Measurements from ENCODE around the gene PLOD1.
"Not testable (repeated sequence)": the region's sequence is repeated elsewhere in the genome, so short reads cannot be mapped to it uniquely, and the experiment has no call there.

The PLOD1 gene

GRCh38 chr1:11939794-11940193, 5.3 kb downstream of the PLOD1 start:
- DNase-seq, result not testable (repeated sequence)

GRCh38 chr1:11940260-11940921, 5.9 kb downstream of the PLOD1 start:
- DNase-seq, result no peak

GRCh38 chr1:11942280-11942679, 7.8 kb downstream of the PLOD1 start:
- DNase-seq, result no peak

GRCh38 chr1:11943619-11944018, 9.1 kb downstream of the PLOD1 start:
- no peak for DNase-seq

- no peak for DNase-seq
Measured at GRCh38 chr1:11944358-11944931, 9.9 kb downstream of the PLOD1 start.

- no peak for DNase-seq
Measured at GRCh38 chr1:11946647-11947046, 12.1 kb downstream of the PLOD1 start.

DNA sequence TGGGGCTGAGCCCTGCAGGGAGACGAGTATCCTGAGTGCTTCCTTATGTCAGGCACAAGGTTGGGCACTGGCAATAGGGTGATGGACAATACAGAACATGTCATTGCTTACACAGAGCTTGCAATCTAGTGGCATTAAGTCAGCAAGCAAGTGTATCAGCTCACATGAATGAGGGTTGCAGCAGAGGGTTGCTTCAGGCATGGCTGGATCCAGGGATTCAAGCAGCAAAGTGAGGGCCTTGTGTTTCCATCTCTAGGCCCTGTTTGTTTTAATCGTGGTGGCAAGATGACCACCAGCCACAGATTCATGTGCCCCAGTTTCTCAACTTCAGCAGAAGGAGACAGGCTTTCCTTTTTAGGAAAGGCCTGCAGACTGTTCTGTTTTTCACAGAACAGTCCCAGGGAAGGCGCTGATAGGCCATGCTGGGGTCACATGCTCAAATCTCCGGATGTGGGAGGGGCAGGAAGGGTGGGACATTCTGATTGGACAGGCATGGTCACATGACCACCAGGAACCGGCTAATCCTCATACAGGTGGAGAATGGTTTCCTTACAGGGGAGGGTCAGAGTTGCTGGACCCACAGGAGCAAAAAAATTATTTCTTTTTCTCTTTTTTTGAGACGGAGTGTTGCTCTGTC, 14.4 kb downstream of the PLOD1 start:
- no peak for DNase-seq

DNA sequence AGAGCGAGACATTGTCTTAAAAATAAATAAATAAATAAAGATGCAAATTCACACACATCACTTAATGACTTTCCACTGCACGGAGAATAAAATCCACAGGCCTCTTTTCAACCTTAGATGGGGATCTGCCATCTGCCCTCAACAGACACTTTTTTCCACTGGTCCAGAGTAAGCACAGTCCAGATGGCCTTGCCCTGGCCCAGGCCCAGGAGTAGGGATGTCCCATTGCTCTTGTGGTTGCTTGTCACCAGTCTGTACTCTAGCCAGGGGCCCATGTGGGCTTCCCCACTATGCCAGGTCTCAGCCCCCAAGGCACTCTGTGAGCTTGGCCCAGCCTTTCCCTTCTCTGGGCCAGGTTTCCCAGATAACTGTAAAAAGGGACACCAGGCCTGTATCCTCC, 17.4 kb downstream of the PLOD1 start:
- no peak for DNase-seq

DNA sequence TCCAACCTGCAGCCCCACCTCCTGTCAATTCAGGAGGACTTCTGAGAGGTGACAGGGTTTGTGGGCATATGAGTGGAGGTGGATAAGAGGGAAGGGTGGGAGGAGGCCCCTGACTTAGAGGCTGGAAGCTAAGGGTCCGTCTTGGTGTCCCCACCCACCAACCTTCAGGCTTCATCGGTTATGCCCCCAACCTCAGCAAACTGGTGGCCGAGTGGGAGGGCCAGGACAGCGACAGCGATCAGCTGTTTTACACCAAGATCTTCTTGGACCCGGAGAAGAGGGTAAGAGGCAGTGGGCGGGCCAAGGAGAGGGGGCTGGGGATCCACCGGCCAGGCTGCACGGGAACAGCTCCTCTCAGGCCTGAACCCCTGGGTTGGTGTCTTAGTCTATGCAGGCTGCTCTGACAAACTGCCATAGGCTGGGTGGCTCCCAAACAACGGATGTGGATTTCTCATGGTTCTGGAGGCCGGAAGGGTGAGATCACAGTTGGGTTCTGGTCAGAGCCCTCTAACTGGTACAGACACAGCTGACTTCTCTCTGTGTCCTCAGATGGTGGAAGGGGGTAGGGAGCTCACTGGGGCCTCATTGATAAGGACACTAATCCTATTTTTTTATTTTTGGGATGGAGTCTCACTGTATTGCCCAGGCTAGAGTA, 18.1 kb downstream of the PLOD1 start:
- DNase-seq, result no peak

- DNase-seq, result no peak
Measured at GRCh38 chr1:11955221-11955620, 20.7 kb downstream of the PLOD1 start.

DNA sequence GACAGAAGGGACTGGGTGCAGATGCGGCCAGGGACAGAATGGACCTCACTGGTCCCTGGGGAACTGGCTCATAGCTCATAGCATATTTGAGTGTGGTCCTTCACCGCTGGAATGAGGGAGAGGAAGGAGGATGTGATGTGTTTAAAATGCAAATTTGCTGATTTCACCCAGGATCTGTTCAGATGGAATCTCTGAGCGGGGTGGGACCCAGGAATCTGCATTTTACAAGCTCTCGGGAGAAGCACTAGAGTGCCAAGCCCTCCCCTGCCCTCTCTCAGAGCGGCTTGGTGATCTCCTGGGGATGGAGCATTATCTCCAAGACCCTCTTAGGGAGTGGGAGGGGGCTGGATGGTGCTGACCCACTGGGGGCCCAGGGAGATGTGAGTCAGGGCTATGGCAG, 22.9 kb downstream of the PLOD1 start:
- no peak for DNase-seq

- DNase-seq, result no peak
Measured at GRCh38 chr1:11957897-11958296, 23.4 kb downstream of the PLOD1 start.

- DNase-seq, result no peak
Measured at GRCh38 chr1:11960276-11960675, 25.8 kb downstream of the PLOD1 start.

GRCh38 chr1:11960715-11961114, 26.2 kb downstream of the PLOD1 start:
- DNase-seq, result no peak

DNA sequence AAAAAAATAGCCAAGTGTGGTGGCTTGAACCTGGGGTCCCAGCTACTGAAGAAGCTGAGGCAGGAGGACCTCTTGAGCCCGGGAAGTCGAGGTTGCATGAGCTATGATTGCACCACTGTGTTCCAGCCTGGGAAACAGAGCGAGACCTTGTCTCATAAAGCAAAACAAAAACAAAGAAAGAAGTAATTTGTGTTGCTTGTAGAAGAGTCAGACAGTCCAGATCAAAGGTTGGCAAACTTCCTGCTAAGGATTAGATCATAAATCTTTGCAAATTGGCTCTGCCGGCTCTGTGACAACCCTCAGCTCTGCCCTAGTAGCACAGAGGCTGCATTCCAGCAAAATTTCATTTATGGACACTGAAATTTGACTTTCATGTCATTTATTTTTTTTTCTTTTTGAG, 26.7 kb downstream of the PLOD1 start:
- no peak for DNase-seq

- DNase-seq, result no peak
Measured at GRCh38 chr1:11963622-11964021, 29.1 kb downstream of the PLOD1 start.

DNA sequence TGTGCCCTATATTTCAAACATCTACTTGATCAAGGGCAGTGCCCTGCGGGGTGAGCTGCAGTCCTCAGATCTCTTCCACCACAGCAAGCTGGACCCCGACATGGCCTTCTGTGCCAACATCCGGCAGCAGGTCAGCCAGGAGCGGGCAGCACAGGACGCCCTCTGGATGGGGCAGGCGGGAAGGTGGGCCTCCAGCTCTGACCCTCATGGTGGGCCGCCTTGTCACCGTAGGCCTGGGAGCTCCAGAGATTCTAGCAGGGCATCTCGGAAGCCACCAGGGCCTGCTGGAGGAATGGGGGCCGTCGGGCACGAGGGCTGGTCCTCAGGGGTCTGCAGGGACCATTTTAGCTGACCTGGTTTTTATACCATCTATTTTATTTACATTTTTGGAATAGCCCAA, 30.1 kb downstream of the PLOD1 start:
- no peak for DNase-seq

- no peak for DNase-seq
Measured at GRCh38 chr1:11967028-11967547, 32.6 kb downstream of the PLOD1 start.

- DNase-seq, result no peak
Measured at GRCh38 chr1:11970441-11971185, 36.1 kb downstream of the PLOD1 start.

GRCh38 chr1:11977625-11978024, 43.1 kb downstream of the PLOD1 start:
- no peak for DNase-seq

DNA sequence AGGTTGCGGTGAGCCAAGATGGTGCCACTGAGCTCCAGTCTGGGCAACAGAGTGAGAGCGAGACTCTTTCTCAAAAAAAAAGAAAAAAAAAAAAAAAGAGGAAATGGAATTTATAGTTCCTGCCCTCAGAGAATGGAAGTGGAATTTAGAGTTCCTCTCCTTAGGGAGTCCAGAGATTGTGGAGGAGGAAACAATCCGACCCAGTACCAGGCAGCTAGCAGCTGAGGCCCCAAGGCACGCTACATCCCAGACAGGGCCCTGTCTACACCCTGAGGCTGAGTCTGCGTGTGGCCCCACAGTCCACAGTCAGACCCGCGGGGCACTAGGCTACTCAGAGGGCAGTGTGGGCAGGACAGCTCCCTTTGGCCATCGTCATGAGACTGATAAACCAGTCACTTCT, 43.8 kb downstream of the PLOD1 start:
- DNase-seq, result no peak

DNA sequence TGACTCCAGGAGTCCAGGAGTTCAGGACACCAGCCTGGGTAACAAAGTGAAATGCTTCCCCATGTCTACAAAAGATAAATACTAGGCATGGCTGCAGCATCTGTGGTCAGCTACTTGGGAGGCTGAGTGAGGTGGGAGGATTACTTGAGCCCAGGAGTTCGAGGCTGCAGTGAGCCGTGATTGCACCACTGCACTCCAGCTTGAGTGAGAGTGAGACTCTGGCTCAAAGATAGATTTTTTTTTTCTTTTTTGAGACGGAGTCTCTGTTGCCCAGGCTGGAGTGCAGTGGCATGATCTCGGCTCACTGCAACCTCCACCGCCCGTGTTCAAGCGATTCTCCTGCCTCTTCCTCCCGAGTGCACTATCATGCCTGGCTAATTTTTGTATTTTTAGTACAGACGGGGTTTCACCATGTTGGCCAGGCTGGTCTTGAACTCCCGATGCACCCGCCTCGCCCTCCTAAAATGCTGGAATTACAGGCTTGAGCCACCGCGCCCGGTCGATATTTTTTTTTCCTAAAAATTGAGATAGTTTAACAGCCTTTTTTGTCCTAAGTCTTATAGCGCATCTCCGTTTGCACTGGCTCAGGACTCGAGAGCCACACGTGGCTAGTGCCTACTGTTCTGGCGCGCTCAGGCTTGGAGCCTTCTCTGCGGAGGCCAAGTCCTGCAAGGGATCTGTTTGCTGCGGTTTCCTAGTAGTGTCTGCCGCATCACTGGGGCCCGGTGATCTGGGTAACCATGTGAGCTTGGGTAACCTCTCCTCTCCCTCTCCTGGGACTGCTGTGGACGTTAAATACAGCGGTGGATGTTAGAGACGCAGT, 44.7 kb downstream of the PLOD1 start:
- no peak for DNase-seq

Data from effector CD8-positive, alpha-beta T cell (primary cell).